ENCODE data around the gene RIMBP3B. TPM values are rescaled to one million over a fixed set of nuclear protein-coding genes. Genes with fewer than 3 reads are reported as not detected.
"Not testable (repeated sequence)": the region's sequence is repeated elsewhere in the genome, so short reads cannot be mapped to it uniquely, and the experiment has no call there.

RIMBP3B gene
- polyA plus RNA-seq, 3 donors: 0.07 TPM; not detected in 2

GRCh38 chr22:21407139-21407538 lies 23.6 kb downstream of the RIMBP3B start:
- DNase-seq: not testable (repeated sequence)

GRCh38 chr22:21407792-21408191 lies 24.2 kb downstream of the RIMBP3B start:
- DNase-seq: not testable (repeated sequence)

GRCh38 chr22:21416375-21416774 lies 32.8 kb downstream of the RIMBP3B start:
- DNase-seq: not testable (repeated sequence)

- DNase-seq: not testable (repeated sequence)
These were observed 33.7 kb downstream of the RIMBP3B start, which contains the start of gene HIC2 for GRCh38 chr22:21417227-21417746. Gene HIC2, plus strand, starts transcription at chr22:21417371. Its CDS starts 25,461 bp downstream, at chr22:21442832.

GRCh38 chr22:21417853-21418252 lies 34.3 kb downstream of the RIMBP3B start:
- DNase-seq: not testable (repeated sequence)

GRCh38 chr22:21418974-21419638 lies 35.6 kb downstream of the RIMBP3B start:
- not testable (repeated sequence) for DNase-seq

GRCh38 chr22:21420180-21420763 lies 36.7 kb downstream of the RIMBP3B start:
- not testable (repeated sequence) for DNase-seq

- not testable (repeated sequence) for DNase-seq
These were observed 40.6 kb downstream of the RIMBP3B start for GRCh38 chr22:21424084-21424709.

- DNase-seq: not testable (repeated sequence)
These were observed 51.1 kb downstream of the RIMBP3B start for GRCh38 chr22:21434378-21435233.

- DNase-seq: not testable (repeated sequence)
These were observed 52.7 kb downstream of the RIMBP3B start for GRCh38 chr22:21435998-21436810.

GRCh38 chr22:21438013-21438412 lies 54.5 kb downstream of the RIMBP3B start:
- DNase-seq: not testable (repeated sequence)

Other genes with a start within 250 kb of the RIMBP3B start
- 10 to 100 TPM in 2 of 3 donors, 1 to 10 TPM in 1; 9.7 to 13.2 (median 11.4) TPM for gene HIC2, start 33.6 kb downstream of the RIMBP3B start, polyA plus RNA-seq (ENCODE audit: insufficient read length in 3 of 3)
- 1 to 10 TPM; 1.8 to 2.3 (median 2.0) TPM for gene TMEM191C, start 83.6 kb downstream of the RIMBP3B start, polyA plus RNA-seq (ENCODE audit: insufficient read length in 3 of 3)
- gene RIMBP3C, start 167.7 kb downstream of the RIMBP3B start, polyA plus RNA-seq (ENCODE audit: insufficient read length in 3 of 3): under 1 TPM; 0.36 to 0.47 (median 0.37) TPM
- gene UBE2L3, start 184.0 kb downstream of the RIMBP3B start, polyA plus RNA-seq (ENCODE audit: insufficient read length in 3 of 3): 10 to 100 TPM; 52.3 to 60.0 (median 56.5) TPM
- gene YDJC, start 246.3 kb downstream of the RIMBP3B start, polyA plus RNA-seq (ENCODE audit: insufficient read length in 3 of 3): 10 to 100 TPM; 15.1 to 18.9 (median 18.6) TPM
- 1 to 10 TPM in 1 of 3 donors, under 1 TPM in 2; 0.41 to 1.2 (median 0.70) TPM for gene CCDC116, start 249.0 kb downstream of the RIMBP3B start, polyA plus RNA-seq (ENCODE audit: insufficient read length in 3 of 3)